Stimulated activated CD4-positive, alpha-beta T cell treated with anti-CD3 and anti-CD28 coated beads, Interleukin-15, amount 100 ng/mL, for 48 hours (primary cell): ENCODE data around the gene USP21.

ENCODE experiments used
- DNase-seq, 2 donors: peaks; one replicate each; pipeline ENCODE4 v3.0.0-alpha.2; 2020; ENCODE audit warnings: low read depth in 2 of 2

USP21 gene

GRCh38 chr1:161215076-161215475, 55.8 kb downstream of the USP21 start, which contains the start of gene FCER1G:
Gene FCER1G (plus strand): TSS chr1:161215295. CDS start chr1:161215322, 27 bp downstream.
- DNase-seq, result no peak
